OCI-LY7 (cell line): ENCODE results near the gene RNPEPL1.

ENCODE experiments used
- CTCF ChIP-seq: fragments of 200-600 bp; sonication (generic); conservative IDR thresholded peaks from 2 replicates; pipeline ENCODE4 v1.5.1; 2014; ENCODE audit warnings: mild to moderate bottlenecking, antibody characterized with exemption, low read length, moderate library complexity, mixed read lengths
- EZH2phosphoT487 ChIP-seq: fragments of 200-600 bp; sonication (generic); IDR thresholded peaks from 2 replicates; pipeline ENCODE4 v1.6.1; 2018; ENCODE audit warnings: low read depth, borderline replicate concordance, mild to moderate bottlenecking, mixed run types, antibody characterized with exemption, low read length, moderate library complexity, mixed read lengths

GRCh38 chr2:240527153-240527750, 41.0 kb upstream of the RNPEPL1 start:
- TF ChIP-seq CTCF (no peak), EZH2phosphoT487 (no peak)
